Measurements from ENCODE around the gene ZNF331.

Gene ZNF331

DNA sequence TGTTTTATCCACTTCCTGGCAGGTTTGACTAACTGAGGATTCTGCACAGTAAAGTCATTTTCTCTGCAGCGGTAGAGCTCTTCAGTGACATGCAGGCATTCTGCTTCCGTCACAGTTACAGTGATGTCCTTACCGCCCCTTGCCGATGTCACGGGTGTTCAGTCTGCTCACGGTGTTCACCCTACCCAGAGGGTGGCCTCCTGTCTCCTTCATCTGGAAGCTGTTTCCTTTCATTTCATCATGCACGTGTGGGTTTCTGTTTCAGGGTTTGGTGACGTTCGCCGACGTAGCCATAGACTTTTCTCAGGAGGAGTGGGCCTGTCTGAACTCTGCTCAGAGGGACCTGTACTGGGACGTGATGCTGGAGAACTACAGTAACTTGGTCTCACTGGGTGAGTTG, 33.4 kb downstream of the ZNF331 start:
- DNase-seq (ENCODE audit: low read depth): no peak
- no peak overlapping the region for H3K4me3 ChIP-seq (ENCODE audit: control insufficient read depth, low read depth, low read length)
- TF ChIP-seq, protein P1, sequence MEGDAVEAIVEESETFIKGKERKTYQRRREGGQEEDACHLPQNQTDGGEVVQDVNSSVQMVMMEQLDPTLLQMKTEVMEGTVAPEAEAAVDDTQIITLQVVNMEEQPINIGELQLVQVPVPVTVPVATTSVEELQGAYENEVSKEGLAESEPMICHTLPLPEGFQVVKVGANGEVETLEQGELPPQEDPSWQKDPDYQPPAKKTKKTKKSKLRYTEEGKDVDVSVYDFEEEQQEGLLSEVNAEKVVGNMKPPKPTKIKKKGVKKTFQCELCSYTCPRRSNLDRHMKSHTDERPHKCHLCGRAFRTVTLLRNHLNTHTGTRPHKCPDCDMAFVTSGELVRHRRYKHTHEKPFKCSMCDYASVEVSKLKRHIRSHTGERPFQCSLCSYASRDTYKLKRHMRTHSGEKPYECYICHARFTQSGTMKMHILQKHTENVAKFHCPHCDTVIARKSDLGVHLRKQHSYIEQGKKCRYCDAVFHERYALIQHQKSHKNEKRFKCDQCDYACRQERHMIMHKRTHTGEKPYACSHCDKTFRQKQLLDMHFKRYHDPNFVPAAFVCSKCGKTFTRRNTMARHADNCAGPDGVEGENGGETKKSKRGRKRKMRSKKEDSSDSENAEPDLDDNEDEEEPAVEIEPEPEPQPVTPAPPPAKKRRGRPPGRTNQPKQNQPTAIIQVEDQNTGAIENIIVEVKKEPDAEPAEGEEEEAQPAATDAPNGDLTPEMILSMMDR (IDR thresholded peaks at IDR 0.05; ENCODE audit: control insufficient read depth, insufficient read depth, low read depth, low read length, missing control alignments): no peak

DNA sequence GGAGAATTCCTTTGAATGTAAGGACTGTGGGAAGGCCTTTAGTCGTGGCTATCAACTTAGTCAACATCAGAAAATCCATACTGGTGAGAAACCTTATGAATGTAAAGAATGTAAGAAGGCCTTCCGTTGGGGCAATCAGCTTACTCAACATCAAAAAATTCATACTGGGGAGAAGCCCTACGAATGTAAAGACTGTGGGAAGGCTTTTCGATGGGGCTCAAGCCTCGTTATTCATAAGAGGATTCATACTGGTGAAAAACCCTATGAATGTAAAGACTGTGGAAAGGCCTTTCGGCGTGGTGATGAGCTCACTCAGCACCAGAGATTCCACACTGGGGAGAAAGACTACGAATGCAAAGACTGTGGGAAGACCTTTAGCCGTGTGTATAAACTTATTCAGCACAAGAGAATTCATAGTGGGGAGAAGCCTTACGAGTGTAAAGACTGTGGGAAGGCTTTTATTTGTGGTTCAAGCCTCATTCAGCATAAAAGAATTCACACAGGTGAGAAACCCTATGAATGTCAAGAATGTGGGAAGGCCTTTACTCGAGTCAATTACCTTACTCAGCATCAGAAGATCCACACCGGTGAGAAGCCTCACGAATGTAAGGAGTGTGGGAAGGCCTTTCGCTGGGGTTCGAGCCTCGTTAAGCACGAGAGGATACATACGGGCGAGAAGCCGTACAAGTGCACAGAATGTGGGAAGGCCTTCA, 39.2 kb downstream of the ZNF331 start:
- no peak for DNase-seq (ENCODE audit: low read depth)
- TF ChIP-seq, protein P1 (IDR thresholded peaks at IDR 0.05; ENCODE audit: control insufficient read depth, insufficient read depth, low read depth, low read length, missing control alignments): no peak
- no peak overlapping the region for H3K4me3 ChIP-seq (ENCODE audit: control insufficient read depth, low read depth, low read length)

DNA sequence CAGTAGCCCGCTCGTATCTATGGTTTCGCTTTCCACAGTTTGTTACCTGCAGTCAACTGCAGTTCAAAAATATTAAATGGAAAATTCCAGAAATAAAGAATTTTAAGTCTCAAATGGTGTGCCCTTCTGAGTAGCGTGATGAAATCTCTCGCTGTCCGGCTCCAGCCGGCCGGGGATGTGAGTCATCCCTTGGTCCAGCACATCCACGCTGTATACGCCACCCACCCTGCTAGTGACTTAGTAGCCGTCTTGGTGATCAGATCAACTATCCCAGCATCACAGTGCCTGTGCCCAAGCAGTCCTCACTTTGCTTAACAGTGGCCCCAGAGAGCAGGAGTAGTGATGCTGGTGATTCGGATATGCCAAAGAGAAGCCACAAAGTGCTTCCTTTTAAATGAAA, 40.0 kb downstream of the ZNF331 start:
- TF ChIP-seq, protein P1 (IDR thresholded peaks at IDR 0.05; ENCODE audit: control insufficient read depth, insufficient read depth, low read depth, low read length, missing control alignments): no peak
- no peak overlapping the region for H3K4me3 ChIP-seq (ENCODE audit: control insufficient read depth, low read depth, low read length)
- no peak for DNase-seq (ENCODE audit: low read depth)

DNA sequence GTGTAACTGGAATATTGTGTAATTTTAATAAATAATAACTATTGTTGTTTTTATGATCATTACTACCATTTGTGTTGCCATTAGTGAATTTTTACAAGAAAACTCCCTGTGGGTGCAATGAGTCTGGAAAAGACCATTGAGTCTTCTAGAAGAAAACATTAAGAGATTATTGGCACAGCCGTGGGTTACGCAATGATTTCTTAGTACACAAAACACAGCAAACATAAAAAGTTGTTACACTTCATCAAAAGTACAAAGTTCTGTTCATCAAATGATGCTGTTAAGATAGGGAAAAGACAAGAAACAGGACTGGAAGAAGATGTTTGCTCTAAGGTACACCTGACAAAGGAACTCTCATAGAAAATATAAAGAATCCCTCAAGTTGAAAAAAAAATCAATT, 41.6 kb downstream of the ZNF331 start:
- TF ChIP-seq, protein P1 (IDR thresholded peaks at IDR 0.05; ENCODE audit: control insufficient read depth, insufficient read depth, low read depth, low read length, missing control alignments): no peak
- no peak overlapping the region for H3K4me3 ChIP-seq (ENCODE audit: control insufficient read depth, low read depth, low read length)
- no peak for DNase-seq (ENCODE audit: low read depth)

DNA sequence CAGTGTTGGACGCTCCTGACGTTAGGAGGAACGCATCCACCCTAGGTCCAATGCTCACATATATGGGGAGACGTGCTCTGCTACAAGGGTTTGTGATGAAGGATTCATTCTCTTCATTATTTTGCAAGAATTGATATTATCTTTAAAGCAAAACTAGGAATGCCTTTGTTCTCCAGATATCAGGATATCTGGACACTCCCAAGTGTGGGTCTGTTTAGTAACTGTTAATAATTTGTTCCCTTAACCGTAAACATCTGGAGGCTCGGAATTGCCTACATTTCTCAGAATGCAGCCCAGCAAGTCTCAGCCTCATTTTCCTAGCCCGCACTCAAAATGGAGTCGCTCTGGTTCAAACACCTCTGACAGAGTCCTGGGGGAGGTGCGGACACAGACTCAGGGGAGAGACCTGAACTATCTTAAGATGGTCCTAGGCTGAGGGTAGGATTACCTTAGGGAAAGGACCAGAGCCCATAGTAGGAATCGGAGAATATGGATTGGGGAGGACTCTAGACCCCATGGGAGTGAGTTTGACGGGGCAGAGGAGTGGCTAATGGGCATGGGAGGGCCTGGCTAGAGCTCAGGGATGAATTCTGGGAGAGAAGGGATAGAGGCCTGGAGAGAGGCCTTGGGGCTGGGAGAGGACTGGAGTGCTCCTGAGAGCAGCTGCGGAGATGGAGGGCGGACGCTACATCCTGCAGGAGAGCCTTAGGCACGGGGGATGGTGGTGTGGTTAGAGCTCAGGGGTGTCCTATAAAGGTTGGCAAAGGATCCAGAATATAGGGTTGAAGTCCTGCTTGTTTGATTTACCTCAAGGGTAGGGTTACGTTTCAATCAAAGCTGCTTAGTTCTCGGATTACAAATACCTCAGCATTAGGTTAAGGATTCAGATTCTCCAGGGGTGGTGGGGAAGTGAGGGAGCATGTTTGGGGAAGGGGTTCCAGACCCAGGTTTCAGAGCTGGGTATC, 43.2 kb downstream of the ZNF331 start:
- DNase-seq (ENCODE audit: low read depth): no peak
- TF ChIP-seq, protein P1 (IDR thresholded peaks at IDR 0.05; ENCODE audit: control insufficient read depth, insufficient read depth, low read depth, low read length, missing control alignments): no peak
- H3K4me3 ChIP-seq (ENCODE audit: control insufficient read depth, low read depth, low read length): no peak overlapping the region

DNA sequence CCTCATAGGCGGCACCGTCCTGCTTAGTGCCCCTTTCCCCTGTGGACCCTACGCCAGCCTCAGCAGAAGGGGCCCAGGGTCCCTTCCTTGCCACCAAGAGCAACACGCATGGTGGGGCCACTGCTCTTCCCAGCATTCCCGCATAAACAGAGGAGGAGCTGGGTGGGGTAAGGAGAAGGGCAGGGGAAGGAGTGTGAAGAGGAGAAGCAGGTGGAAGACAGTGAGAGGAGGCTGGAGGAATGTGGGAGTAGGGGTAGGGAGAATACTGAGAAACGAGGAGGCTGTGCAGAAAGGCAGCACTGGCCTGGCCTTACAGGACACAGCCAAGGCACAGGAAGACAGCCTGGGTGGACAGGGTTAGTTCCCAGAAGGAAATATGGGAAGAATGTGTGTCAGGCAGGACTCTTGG, 43.9 kb downstream of the ZNF331 start:
- no peak for DNase-seq (ENCODE audit: low read depth)
- H3K4me3 ChIP-seq (ENCODE audit: control insufficient read depth, low read depth, low read length): no peak overlapping the region
- TF ChIP-seq, protein P1 (IDR thresholded peaks at IDR 0.05; ENCODE audit: control insufficient read depth, insufficient read depth, low read depth, low read length, missing control alignments): no peak

Data from AG09309 (cell line).